Panc1 (cell line): Measurements from ENCODE around the gene CFAP251.

Experiments
- POLR2AphosphoS5 ChIP-seq: IDR thresholded peaks from 2 replicates; pipeline ENCODE4 v1.6.1; 2012; ENCODE audit warnings: mild to moderate bottlenecking, low read depth, low read length, moderate library complexity
- REST ChIP-seq, 2 experiments: IDR thresholded peaks; 2 replicates each; pipeline ENCODE4 v1.6.1; 2011 to 2012; ENCODE audit warnings: low read depth in 2 of 2, control low read depth in 1 of 2, low read length in 1 of 2, mild to moderate bottlenecking in 1 of 2, moderate library complexity in 1 of 2; ENCODE audit not compliant: insufficient read depth in 1 of 2
- SIN3A ChIP-seq: IDR thresholded peaks from 2 replicates; pipeline ENCODE4 v1.6.1; 2012; ENCODE audit warnings: low read depth, mild to moderate bottlenecking, low read length, moderate library complexity, borderline replicate concordance; ENCODE audit not compliant: insufficient read depth
- TCF7L2 ChIP-seq: IDR thresholded peaks from 2 replicates; pipeline ENCODE4 v1.6.1; 2011; ENCODE audit warnings: mild to moderate bottlenecking, low read depth, low read length, inconsistent platforms
- TF ChIP-seq, protein P1 (sequence below): fragments of 450-650 bp; IDR thresholded peaks from 2 replicates; pipeline ENCODE4 v1.5.1; 2017; ENCODE audit warnings: mild to moderate bottlenecking

DNA sequence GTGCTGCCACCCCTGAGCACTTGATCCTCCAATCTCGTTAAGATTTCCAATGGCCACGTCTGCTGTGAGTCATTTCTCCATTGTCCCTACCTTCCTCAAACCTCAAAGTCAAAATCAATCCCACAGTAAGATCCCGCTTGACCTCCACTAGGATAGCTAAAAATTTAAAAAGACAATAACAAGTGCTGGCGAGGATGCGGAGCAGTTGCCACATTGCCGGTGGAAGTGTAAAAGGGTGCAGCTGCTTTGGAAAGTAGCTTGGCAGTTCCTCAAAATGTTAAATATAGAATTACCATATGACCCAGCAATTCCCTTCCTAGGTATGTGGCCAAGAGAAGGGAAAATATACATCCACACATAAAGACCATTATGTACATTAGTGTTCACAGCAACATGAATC, 93.8 kb downstream of the CFAP251 start:
- TF ChIP-seq, protein P1, sequence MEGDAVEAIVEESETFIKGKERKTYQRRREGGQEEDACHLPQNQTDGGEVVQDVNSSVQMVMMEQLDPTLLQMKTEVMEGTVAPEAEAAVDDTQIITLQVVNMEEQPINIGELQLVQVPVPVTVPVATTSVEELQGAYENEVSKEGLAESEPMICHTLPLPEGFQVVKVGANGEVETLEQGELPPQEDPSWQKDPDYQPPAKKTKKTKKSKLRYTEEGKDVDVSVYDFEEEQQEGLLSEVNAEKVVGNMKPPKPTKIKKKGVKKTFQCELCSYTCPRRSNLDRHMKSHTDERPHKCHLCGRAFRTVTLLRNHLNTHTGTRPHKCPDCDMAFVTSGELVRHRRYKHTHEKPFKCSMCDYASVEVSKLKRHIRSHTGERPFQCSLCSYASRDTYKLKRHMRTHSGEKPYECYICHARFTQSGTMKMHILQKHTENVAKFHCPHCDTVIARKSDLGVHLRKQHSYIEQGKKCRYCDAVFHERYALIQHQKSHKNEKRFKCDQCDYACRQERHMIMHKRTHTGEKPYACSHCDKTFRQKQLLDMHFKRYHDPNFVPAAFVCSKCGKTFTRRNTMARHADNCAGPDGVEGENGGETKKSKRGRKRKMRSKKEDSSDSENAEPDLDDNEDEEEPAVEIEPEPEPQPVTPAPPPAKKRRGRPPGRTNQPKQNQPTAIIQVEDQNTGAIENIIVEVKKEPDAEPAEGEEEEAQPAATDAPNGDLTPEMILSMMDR, result no peak
- TF ChIP-seq REST (IDR thresholded peaks at IDR 0.05; ENCODE audit: insufficient read depth in 1 of 2, low read depth in 2 of 2, low read length in 1 of 2), result no peak
- TF ChIP-seq TCF7L2, result no peak
- TF ChIP-seq POLR2AphosphoS5, result no peak
- no peak for TF ChIP-seq SIN3A
